ENCODE results near the gene SNX32. TPM values are rescaled to one million over a fixed set of nuclear protein-coding genes. Genes with fewer than 3 reads are reported as not detected.
A peak's percentile ranks its signal among the peaks of the same experiment; 100 is the strongest.

Gene SNX32
- total and polyA plus RNA-seq, 9 of the 15 experiments (the other 6 are each of a cell fraction or from before 2014, with no cell fraction given) = 0.03 TPM; not detected in 7

GRCh38 chr11:65890324-65891218 lies 56.8 kb downstream of the SNX32 start, which contains the start of gene CCDC85B (continued):
- TF ChIP-seq CHD7 (IDR thresholded peaks at IDR 0.05; ENCODE audit: low read depth, low read length) (peak; percentile 14), SMARCA4 (IDR thresholded peaks at IDR 0.05) (no peak)
